Fibroblast of skin of abdomen (primary cell): ENCODE measurements around the gene VWA3B.
"Not testable (repeated sequence)": the region's sequence is repeated elsewhere in the genome, so short reads cannot be mapped to it uniquely, and the experiment has no call there.

Experiments used
- DNase-seq: peaks from one replicate; pipeline ENCODE4 v3.0.0-alpha.2; 2013

The VWA3B gene

GRCh38 chr2:98134172-98135005 is 47.4 kb downstream of the VWA3B start:
- DNase-seq = peak; percentile 19

GRCh38 chr2:98137196-98137595 is 50.2 kb downstream of the VWA3B start:
- no peak for DNase-seq

GRCh38 chr2:98138978-98139377 is 52.0 kb downstream of the VWA3B start:
- not testable (repeated sequence) for DNase-seq

GRCh38 chr2:98140210-98140609 is 53.2 kb downstream of the VWA3B start:
- DNase-seq = peak; percentile 17

DNA sequence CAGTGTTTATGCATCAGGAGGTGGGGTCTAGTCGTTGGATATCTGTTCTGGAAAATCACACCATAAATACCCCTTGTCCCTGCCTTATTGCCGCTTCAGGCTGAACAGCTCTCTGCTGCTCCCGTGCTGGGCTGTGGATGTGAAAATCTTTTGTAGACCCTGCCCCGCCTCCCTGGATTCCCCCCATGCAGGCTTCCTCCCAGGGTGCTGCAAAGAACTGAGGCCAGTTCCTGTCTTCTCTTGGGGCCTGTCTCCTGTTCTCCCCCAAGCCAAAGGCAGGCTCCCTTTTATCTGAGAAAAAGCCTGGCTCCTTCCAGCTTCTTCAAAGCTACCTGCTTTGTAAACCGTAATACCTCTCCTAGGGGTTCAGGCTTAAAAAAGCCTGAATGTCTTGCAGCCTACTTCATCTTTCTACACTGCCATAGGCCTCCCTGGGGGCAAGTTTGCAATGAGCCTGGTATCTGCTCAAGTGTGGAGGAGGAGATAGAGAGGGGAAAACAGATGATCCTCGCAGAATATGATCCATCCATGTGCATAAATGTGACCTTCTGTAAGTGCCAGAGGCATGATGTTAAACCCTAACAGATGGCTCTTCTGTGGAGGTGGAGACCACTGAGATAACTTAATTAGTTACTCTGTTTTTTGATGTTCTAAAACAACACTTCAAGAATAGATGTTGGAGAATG is 55.3 kb downstream of the VWA3B start:
- no peak for DNase-seq

GRCh38 chr2:98145070-98145469 is 58.1 kb downstream of the VWA3B start:
- DNase-seq = no peak

DNA sequence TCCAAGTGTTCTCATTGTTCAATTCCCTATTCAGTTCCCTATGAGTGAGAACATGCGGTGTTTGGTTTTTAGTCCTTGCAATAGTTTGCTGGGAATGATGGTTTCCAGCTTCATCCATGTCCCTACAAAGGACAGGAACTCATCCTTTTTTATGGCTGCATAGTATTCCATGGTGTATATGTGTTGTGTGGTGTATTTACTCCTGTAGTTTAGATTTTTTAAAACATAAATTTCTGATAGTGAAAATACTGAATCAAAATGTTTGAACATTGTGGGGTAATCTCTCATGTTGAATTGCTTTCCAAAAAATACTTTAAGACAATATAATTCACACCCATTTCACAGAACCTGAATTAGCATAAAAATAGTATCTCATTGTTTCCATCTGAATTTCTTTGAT is 60.9 kb downstream of the VWA3B start:
- not testable (repeated sequence) for DNase-seq

DNA sequence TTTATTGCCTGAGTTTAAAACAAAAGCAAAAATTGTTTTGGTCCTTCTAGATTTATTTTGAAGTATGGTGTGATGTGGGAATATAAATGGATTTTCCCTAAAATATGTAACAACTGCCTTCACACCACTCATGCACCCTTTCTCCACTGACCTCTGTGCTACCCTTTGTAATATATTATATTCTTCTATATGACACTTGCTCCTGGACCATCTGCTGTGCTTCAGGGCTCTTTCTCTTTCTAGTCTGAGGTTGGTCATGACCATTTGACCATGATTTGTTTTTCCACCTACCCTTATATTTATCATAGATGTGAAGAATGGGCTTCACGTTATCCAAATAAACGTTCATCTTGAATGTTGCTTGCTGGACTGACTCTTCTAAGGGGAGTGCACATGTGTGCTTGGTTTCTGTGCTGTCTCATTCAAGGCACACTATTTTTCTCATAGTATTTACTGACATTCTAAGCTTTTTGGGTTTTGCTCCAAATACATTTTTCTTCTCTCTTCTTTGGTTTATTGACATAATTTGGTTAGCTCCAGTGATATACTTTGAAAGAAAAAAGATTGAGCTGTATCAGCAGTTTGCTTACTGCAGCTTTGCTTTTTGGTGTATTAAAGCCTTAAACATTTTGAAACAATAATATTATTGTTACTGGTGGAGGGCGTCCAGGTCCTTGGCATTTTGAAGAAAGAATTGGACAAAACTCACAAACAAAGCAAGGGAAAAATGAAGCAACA is 61.8 kb downstream of the VWA3B start:
- DNase-seq = no peak

DNA sequence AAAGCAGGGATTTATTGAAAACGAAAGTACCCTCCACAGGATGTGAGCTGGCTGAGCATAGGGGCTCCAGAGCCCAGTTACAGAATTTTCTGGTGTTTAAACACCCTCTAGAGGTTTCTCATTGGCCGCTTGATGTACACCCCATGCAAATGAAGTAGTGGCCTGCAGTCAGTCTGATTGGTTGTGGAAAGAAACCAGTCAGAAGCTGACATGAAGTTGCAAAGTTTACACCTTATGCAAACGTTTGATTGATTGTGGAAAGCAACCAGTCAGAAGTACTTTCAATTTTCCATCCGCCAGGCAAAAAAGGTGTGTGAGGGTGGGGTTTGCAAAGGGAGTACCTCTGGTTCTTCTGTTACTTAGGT is 62.3 kb downstream of the VWA3B start:
- peak; percentile 50 for DNase-seq

DNA sequence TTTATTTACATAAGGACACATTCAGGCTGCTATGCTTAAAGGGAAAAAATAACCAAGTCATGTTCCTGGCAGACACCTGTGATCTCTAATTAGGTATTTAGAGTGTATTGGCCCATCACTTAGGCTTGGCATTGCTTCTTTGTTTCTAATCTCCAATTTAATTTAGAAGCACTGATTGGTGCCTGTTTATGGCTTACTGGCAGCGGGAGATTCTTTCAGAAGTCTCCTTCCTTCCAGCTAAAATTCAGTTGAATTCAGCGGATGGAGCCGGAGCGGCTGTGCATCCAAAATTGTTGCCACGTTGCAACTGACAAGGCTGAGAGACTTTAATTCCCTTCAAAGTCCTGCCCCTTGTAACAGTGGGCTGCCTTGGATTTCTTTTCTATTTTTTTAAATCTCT is 66.5 kb downstream of the VWA3B start:
- no peak for DNase-seq

DNA sequence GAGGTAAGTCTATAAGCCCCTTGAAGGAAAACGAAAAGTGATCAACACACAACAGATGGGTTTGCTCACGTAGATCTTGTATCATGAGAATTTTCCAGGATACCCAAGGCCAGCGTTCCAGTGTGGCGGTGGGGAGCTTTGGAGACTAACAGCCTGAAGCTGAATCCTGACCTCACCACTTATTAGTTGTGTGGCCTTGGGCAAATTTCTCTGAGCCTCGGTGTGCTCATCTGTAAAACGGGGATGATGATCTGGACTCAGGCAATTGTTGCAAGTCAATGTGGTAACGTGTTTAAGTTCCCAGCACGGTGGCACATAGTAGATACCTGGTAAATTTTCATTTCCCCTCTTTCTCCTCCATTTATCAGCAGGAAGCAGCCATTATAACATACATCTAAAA is 68.3 kb downstream of the VWA3B start:
- DNase-seq = no peak

- DNase-seq = no peak
These were observed 68.7 kb downstream of the VWA3B start for GRCh38 chr2:98155716-98156115.

GRCh38 chr2:98156304-98156703 is 69.3 kb downstream of the VWA3B start:
- DNase-seq = no peak

DNA sequence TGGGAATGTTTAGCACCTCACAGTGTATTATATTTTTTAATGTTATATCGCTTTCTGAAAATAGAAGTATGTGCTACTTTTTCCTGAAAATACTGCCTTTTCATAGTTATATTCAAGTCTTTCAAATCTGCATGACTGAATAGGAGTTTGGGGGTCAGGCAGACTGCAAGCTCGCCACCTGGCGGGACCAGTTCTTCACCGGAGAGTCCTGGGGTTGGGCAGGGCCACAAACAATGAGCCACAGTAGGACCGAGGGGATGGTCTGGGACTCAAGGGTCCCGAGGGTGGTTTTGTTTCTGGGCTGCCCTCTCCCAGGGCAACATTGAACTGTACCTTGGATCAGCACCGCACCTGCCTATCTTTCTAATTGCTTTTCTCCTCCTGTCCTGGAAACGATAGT is 70.6 kb downstream of the VWA3B start:
- no peak for DNase-seq

- DNase-seq = no peak
These were observed 71.3 kb downstream of the VWA3B start for GRCh38 chr2:98158305-98158704.

- no peak for DNase-seq
These were observed 73.6 kb downstream of the VWA3B start for GRCh38 chr2:98160554-98160953.

DNA sequence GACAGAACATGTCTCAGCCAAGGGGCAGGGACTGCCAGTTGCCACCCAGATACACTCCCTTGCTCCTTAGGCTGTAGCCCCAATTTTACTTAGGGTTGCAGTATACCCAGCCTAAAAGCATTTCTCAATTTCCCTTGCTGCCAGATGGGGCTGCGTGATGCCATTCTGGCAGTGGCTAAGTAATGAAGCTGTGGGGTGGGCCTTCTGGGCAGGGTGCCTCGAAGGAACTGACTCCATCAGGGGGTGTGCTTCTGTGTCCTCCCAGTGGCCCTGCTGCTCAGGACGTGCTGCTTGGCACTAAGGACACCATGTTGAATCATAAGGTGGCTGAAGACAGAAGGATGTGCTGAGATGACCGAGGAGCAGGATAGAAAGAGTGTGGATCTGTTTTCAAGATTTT is 74.2 kb downstream of the VWA3B start:
- DNase-seq = no peak

GRCh38 chr2:98164256-98164655 is 77.3 kb downstream of the VWA3B start:
- DNase-seq = no peak

GRCh38 chr2:98165516-98166071 is 78.6 kb downstream of the VWA3B start:
- DNase-seq = no peak

DNA sequence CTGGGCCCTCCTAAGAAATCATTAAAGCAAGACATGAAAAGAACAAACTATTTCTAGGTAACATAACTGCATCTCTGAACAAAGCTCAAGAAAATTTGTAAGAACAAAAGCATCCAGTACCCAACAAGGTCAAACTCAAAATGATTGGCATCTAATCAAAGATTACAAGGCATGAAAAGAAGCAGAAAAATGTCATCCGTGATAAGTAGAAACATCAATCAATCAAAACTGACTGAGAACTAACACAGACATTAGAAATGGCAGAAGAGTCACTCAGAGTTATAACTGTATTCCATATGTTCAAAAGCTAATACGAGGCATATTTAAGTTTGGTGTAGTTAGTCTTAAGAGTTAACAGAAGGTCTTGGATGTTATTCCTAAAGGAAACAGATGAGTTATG is 80.9 kb downstream of the VWA3B start:
- DNase-seq = no peak

- DNase-seq = no peak
These were observed 83.1 kb downstream of the VWA3B start for GRCh38 chr2:98170076-98170475.

DNA sequence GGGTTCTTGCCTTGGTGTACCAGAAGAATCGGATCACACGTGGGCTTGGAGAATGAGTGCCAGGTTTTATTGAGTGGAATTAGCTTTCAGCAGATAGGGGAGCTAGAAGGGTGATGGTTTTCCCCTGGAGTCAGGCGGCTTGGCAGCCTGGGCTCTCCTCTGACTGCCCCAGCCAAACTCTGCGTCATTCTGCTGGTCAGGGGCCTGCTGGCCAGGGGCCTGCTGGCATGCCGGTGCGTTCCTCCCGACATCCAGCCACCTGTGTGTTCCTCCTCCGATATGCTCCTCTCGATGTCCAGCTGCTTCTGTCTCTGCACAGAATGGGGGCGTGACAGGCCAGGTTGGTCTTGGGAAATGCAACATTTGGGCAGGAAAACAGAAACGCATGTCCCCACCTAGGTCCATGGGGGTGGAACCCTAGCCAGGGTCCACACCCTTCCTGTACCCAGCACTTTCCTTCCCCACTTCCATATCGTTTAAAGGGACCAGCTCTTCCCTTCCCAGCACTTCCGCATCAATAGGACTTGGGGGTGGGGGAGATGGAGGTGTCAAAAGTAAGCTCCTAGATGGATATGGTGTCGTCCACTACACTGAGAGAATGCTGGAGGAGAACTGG is 85.3 kb downstream of the VWA3B start:
- DNase-seq = no peak

- no peak for DNase-seq
These were observed 86.0 kb downstream of the VWA3B start for GRCh38 chr2:98172951-98173350.
